HepG2 (cell line): ENCODE results near the gene KCND3. TPM values are rescaled to one million over a fixed set of nuclear protein-coding genes. Genes with fewer than 3 reads are reported as not detected.
A peak's percentile ranks its signal among the peaks of the same experiment; 100 is the strongest.

ENCODE experiments used
- MED13 ChIP-seq: sonication (generic); formaldehyde crosslinking; IDR thresholded peaks from 2 replicates; pipeline ENCODE4 v1.5.0; 2020; ENCODE audit warnings: missing genetic modification reagents
- MXI1 ChIP-seq: IDR thresholded peaks from 3 replicates; pipeline ENCODE4 v1.6.1; 2012; ENCODE audit warnings: low read depth, low read length, inconsistent platforms, borderline replicate concordance
- POLR2A ChIP-seq, 2 experiments: IDR thresholded peaks; 2 replicates each; pipeline ENCODE4 v1.6.1; 2011; ENCODE audit warnings: low read depth in 2 of 2, low read length in 2 of 2, mild to moderate bottlenecking in 1 of 2, moderate library complexity in 1 of 2; ENCODE audit not compliant: insufficient read depth in 1 of 2
- RARG ChIP-seq: sonication (generic); formaldehyde crosslinking; IDR thresholded peaks from 2 replicates; pipeline ENCODE4 v1.4.0; 2020; ENCODE audit warnings: low read depth, mild to moderate bottlenecking, missing genetic modification reagents
- TAF1 ChIP-seq: sonication (generic); formaldehyde crosslinking; IDR thresholded peaks from 2 replicates; pipeline ENCODE4 v1.4.0; 2020; ENCODE audit warnings: missing genetic modification reagents
- TCF7L2 ChIP-seq: IDR thresholded peaks from 2 replicates; pipeline ENCODE4 v1.6.1; 2011; ENCODE audit warnings: mild to moderate bottlenecking, low read depth, low read length, moderate library complexity
- TERF1 ChIP-seq: sonication (generic); formaldehyde crosslinking; IDR thresholded peaks from 2 replicates; pipeline ENCODE4 v1.8.0; 2022; ENCODE audit warnings: mild to moderate bottlenecking, missing genetic modification reagents, moderate library complexity
- ZBTB34 ChIP-seq: sonication (generic); formaldehyde crosslinking; IDR thresholded peaks from 2 replicates; pipeline ENCODE4 v1.8.0; 2022; ENCODE audit warnings: mild to moderate bottlenecking, missing genetic modification reagents
- ZBTB42 ChIP-seq: sonication (generic); formaldehyde crosslinking; IDR thresholded peaks from 2 replicates; pipeline ENCODE4 v1.5.0; 2020; ENCODE audit warnings: mild to moderate bottlenecking, missing genetic modification reagents
- ZNF235 ChIP-seq: sonication (generic); formaldehyde crosslinking; IDR thresholded peaks from 2 replicates; pipeline ENCODE4 v1.8.1; 2023; ENCODE audit warnings: mild to moderate bottlenecking, missing genetic modification reagents, borderline replicate concordance
- ZNF318 ChIP-seq: sonication (generic); formaldehyde crosslinking; IDR thresholded peaks from 2 replicates; pipeline ENCODE4 v1.4.0; 2020; ENCODE audit warnings: mild to moderate bottlenecking, missing genetic modification reagents
- ZNF333 ChIP-seq: sonication (generic); formaldehyde crosslinking; IDR thresholded peaks from 2 replicates; pipeline ENCODE4 v1.4.0; 2020; ENCODE audit warnings: mild to moderate bottlenecking, missing genetic modification reagents, borderline replicate concordance
- ZNF563 ChIP-seq: sonication (generic); formaldehyde crosslinking; IDR thresholded peaks from 2 replicates; pipeline ENCODE4 v1.8.0; 2022; ENCODE audit warnings: mild to moderate bottlenecking, moderate library complexity, missing genetic modification reagents
- ZNF652 ChIP-seq: IDR thresholded peaks from 2 replicates; pipeline ENCODE4 v1.6.1; 2016; ENCODE audit warnings: low read depth, borderline replicate concordance
- ZNF674 ChIP-seq: sonication (generic); formaldehyde crosslinking; IDR thresholded peaks from 2 replicates; pipeline ENCODE4 v1.5.0; 2020; ENCODE audit warnings: low read depth, mild to moderate bottlenecking, missing genetic modification reagents
- ZNF766 ChIP-seq: sonication (generic); formaldehyde crosslinking; IDR thresholded peaks from 2 replicates; pipeline ENCODE4 v1.5.0; 2020; ENCODE audit warnings: missing genetic modification reagents, borderline replicate concordance
- ZNF775 ChIP-seq: sonication (generic); formaldehyde crosslinking; IDR thresholded peaks from 2 replicates; pipeline ENCODE4 v1.4.0; 2020; ENCODE audit warnings: missing genetic modification reagents, mild to moderate bottlenecking, moderate library complexity, borderline replicate concordance
- ZNF780A ChIP-seq: sonication (generic); formaldehyde crosslinking; IDR thresholded peaks from 2 replicates; pipeline ENCODE4 v1.8.0; 2022; ENCODE audit warnings: mild to moderate bottlenecking, missing genetic modification reagents, moderate library complexity
- polyA plus RNA-seq, 8 experiments: library from polyadenylated mRNA; depleted of rRNA in 3 of 8; stranded (reverse) in 7 of 8; unstranded in 1 of 8; fragments of >200 nt; fragmentation: Illumina TruSeq in 4 of 8; extraction: Trizol in 4 of 8; gene quantifications; 2 replicates each; pipeline versions ENCODE4 v1.2.1 to v1.2.3, GENCODE V29; 2011 to 2016; ENCODE audit warnings: low read depth in 4 of 8, missing spikeins in 1 of 8, mixed read lengths in 1 of 8; ENCODE audit not compliant: insufficient read depth in 1 of 8
- total RNA-seq, 5 experiments: library from RNA; depleted of rRNA; stranded (reverse); fragments of >200 nt; fragmentation: Illumina TruSeq; extraction: Trizol; gene quantifications; 2 replicates each; pipeline ENCODE4 v1.2.3, GENCODE V29; 2016; ENCODE audit warnings: low read depth in 1 of 5

Gene KCND3
- total and polyA plus RNA-seq, 2 of the 13 experiments (the other 11 are each of a cell fraction or from before 2014, with no cell fraction given): 0.04 TPM; not detected in 1

GRCh38 chr1:111738436-111739193 lies 250.9 kb downstream of the KCND3 start (continued):
- TF ChIP-seq ZBTB34 (no peak), ZNF775 (CRISPR knock-in tag) (0 out of 2 replicates have a peak, but pooled peaks have one; percentile 5), MXI1 (no peak), ZNF318 (CRISPR knock-in tag) (0 out of 2 replicates have a peak, but pooled peaks have one; percentile 15), ZBTB42 (CRISPR knock-in tag) (0 out of 2 replicates have a peak, but pooled peaks have one; percentile 58), ZNF563 (CRISPR knock-in tag) (peak; percentile 66; the same call in 1 of the 2 replicates), ZNF333 (CRISPR knock-in tag) (0 out of 2 replicates have a peak, but pooled peaks have one; percentile 17), TCF7L2 (no peak), ZNF235 (CRISPR knock-in tag) (peak; percentile 66; the same call in 1 of the 2 replicates), ZNF674 (CRISPR knock-in tag) (no peak), ZNF780A (CRISPR knock-in tag) (0 out of 2 replicates have a peak, but pooled peaks have one; percentile 14), ZNF766 (CRISPR knock-in tag) (no peak), TERF1 (CRISPR knock-in tag) (no peak), TAF1 (CRISPR knock-in tag) (no peak), RARG (CRISPR knock-in tag) (no peak), POLR2A (IDR thresholded peaks at IDR 0.05; ENCODE audit: insufficient read depth in 1 of 2, low read depth in 2 of 2, low read length in 2 of 2) (peak in 1 of 2 experiments; percentile 63), MED13 (CRISPR knock-in tag) (no peak; the same call in 1 of the 2 replicates), ZNF652 (CRISPR knock-in tag) (no peak)
